HepG2 (cell line): ENCODE measurements around the gene CYTH1. TPM values are rescaled to one million over a fixed set of nuclear protein-coding genes. Genes with fewer than 3 reads are reported as not detected.

Source experiments
- ARNT2 ChIP-seq: sonication (generic); formaldehyde crosslinking; IDR thresholded peaks from 2 replicates; pipeline ENCODE4 v1.8.0; 2022; ENCODE audit warnings: mild to moderate bottlenecking, low read depth, missing genetic modification reagents, moderate library complexity
- HDAC2 ChIP-seq: sonication (generic); formaldehyde crosslinking; IDR thresholded peaks from 2 replicates; pipeline ENCODE4 v1.4.0; 2020; ENCODE audit warnings: missing genetic modification reagents
- MLLT10 ChIP-seq: sonication (generic); formaldehyde crosslinking; IDR thresholded peaks from 2 replicates; pipeline ENCODE4 v1.4.0; 2020; ENCODE audit warnings: missing genetic modification reagents
- ZFP37 ChIP-seq: sonication (generic); formaldehyde crosslinking; IDR thresholded peaks from 2 replicates; pipeline ENCODE4 v1.4.0; 2020; ENCODE audit warnings: missing genetic modification reagents, borderline replicate concordance
- ZFP62 ChIP-seq: sonication (generic); formaldehyde crosslinking; IDR thresholded peaks from 2 replicates; pipeline ENCODE4 v1.4.0; 2020; ENCODE audit warnings: missing genetic modification reagents
- polyA plus RNA-seq, 8 experiments: library from polyadenylated mRNA; depleted of rRNA in 3 of 8; stranded (reverse) in 7 of 8; unstranded in 1 of 8; fragments of >200 nt; fragmentation: Illumina TruSeq in 4 of 8; extraction: Trizol in 4 of 8; gene quantifications; 2 replicates each; pipeline versions ENCODE4 v1.2.1 to v1.2.3, GENCODE V29; 2011 to 2016; ENCODE audit warnings: low read depth in 4 of 8, missing spikeins in 1 of 8, mixed read lengths in 1 of 8; ENCODE audit not compliant: insufficient read depth in 1 of 8
- total RNA-seq, 5 experiments: library from RNA; depleted of rRNA; stranded (reverse); fragments of >200 nt; fragmentation: Illumina TruSeq; extraction: Trizol; gene quantifications; 2 replicates each; pipeline ENCODE4 v1.2.3, GENCODE V29; 2016; ENCODE audit warnings: low read depth in 1 of 5
- TF ChIP-seq, protein P1 (sequence below): sonication (generic); formaldehyde crosslinking; conservative IDR thresholded peaks from 2 replicates; pipeline ENCODE4 v1.4.0; 2020; ENCODE audit warnings: missing genetic modification reagents
- TF ChIP-seq, protein P2 (sequence below): sonication (generic); formaldehyde crosslinking; IDR thresholded peaks from 2 replicates; pipeline ENCODE4 v1.5.1; 2020; ENCODE audit warnings: mild to moderate bottlenecking, missing genetic modification reagents, moderate library complexity
- TF ChIP-seq, protein P3 (sequence below): sonication (generic); formaldehyde crosslinking; IDR thresholded peaks from 2 replicates; pipeline ENCODE4 v1.8.0; 2022; ENCODE audit warnings: missing genetic modification reagents, mild to moderate bottlenecking, inconsistent platforms, borderline replicate concordance
- TF ChIP-seq, protein P4 (sequence below): IDR thresholded peaks from 2 replicates; pipeline ENCODE4 v1.6.1; 2016; ENCODE audit warnings: low read depth, borderline replicate concordance
- TF ChIP-seq, protein P5 (sequence below): sonication (generic); formaldehyde crosslinking; IDR thresholded peaks from 2 replicates; pipeline ENCODE4 v1.4.0; 2020; ENCODE audit warnings: missing genetic modification reagents
- TF ChIP-seq, protein P6 (sequence below): sonication (generic); formaldehyde crosslinking; IDR thresholded peaks from 2 replicates; pipeline ENCODE4 v1.4.0; 2020; ENCODE audit warnings: mild to moderate bottlenecking, missing genetic modification reagents, borderline replicate concordance
- TF ChIP-seq, protein P7 (sequence below): sonication (generic); formaldehyde crosslinking; IDR thresholded peaks from 2 replicates; pipeline ENCODE4 v1.4.0; 2020; ENCODE audit warnings: missing genetic modification reagents

CYTH1 gene
- total and polyA plus RNA-seq, 2 of the 13 experiments (the other 11 are each of a cell fraction or from before 2014, with no cell fraction given), result 20.1 to 48.9 TPM

DNA sequence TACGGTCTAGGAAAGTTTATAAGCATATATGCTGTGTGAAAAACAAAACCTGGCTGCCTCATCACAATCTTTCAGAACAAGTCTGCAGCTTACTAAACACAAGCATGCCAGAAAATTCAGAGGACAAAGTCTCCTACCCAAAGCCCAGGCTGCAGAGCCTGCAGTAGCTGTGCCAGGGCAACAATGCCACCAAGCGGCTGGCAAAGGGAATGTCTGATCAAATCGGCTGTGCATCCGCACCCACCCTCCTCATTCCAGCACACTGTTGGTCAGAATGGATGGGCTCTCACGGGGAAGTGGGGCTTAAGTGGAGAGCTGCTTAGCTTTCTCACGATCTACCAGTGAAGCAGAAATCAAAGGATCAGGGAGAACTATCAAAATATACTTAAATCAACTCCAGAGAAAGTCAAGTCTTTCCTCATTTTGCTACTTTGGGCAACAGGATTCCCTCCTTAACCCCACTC lies 73.5 kb downstream of the CYTH1 start (continued):
- TF ChIP-seq, protein P1, sequence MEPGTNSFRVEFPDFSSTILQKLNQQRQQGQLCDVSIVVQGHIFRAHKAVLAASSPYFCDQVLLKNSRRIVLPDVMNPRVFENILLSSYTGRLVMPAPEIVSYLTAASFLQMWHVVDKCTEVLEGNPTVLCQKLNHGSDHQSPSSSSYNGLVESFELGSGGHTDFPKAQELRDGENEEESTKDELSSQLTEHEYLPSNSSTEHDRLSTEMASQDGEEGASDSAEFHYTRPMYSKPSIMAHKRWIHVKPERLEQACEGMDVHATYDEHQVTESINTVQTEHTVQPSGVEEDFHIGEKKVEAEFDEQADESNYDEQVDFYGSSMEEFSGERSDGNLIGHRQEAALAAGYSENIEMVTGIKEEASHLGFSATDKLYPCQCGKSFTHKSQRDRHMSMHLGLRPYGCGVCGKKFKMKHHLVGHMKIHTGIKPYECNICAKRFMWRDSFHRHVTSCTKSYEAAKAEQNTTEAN (CRISPR knock-in tag), result no peak
- TF ChIP-seq, protein P2, sequence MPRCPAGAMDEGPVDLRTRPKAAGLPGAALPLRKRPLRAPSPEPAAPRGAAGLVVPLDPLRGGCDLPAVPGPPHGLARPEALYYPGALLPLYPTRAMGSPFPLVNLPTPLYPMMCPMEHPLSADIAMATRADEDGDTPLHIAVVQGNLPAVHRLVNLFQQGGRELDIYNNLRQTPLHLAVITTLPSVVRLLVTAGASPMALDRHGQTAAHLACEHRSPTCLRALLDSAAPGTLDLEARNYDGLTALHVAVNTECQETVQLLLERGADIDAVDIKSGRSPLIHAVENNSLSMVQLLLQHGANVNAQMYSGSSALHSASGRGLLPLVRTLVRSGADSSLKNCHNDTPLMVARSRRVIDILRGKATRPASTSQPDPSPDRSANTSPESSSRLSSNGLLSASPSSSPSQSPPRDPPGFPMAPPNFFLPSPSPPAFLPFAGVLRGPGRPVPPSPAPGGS (CRISPR knock-in tag), result peak; percentile 29; the same call in 1 of the 2 replicates
- TF ChIP-seq, protein P3, sequence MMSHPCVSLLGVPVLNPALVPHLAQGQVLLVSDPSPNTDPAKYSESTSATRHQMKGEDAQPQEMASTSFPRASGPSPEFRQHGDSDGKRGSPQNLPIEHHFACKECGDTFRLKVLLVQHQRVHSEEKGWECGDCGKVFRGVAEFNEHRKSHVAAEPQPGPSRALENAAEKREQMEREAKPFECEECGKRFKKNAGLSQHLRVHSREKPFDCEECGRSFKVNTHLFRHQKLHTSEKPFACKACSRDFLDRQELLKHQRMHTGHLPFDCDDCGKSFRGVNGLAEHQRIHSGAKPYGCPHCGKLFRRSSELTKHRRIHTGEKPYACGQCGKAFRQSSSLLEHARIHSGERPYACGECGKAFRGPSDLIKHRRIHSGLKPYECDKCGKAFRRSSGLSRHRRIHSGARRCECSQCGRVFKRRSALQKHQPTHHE, result no peak
- TF ChIP-seq ZFP62 (CRISPR knock-in tag), result no peak
- no peak for TF ChIP-seq ARNT2 (CRISPR knock-in tag)
- TF ChIP-seq HDAC2 (CRISPR knock-in tag), result peak; percentile 74; the same call in 1 of the 2 replicates
- TF ChIP-seq, protein P4, sequence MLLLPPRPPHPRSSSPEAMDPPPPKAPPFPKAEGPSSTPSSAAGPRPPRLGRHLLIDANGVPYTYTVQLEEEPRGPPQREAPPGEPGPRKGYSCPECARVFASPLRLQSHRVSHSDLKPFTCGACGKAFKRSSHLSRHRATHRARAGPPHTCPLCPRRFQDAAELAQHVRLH (CRISPR knock-in tag), result 0 out of 2 replicates have a peak, but pooled peaks have one; percentile 53
- TF ChIP-seq, protein P5, sequence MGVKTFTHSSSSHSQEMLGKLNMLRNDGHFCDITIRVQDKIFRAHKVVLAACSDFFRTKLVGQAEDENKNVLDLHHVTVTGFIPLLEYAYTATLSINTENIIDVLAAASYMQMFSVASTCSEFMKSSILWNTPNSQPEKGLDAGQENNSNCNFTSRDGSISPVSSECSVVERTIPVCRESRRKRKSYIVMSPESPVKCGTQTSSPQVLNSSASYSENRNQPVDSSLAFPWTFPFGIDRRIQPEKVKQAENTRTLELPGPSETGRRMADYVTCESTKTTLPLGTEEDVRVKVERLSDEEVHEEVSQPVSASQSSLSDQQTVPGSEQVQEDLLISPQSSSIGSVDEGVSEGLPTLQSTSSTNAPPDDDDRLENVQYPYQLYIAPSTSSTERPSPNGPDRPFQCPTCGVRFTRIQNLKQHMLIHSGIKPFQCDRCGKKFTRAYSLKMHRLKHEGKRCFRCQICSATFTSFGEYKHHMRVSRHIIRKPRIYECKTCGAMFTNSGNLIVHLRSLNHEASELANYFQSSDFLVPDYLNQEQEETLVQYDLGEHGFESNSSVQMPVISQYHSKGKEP (CRISPR knock-in tag), result no peak
- TF ChIP-seq, protein P6, sequence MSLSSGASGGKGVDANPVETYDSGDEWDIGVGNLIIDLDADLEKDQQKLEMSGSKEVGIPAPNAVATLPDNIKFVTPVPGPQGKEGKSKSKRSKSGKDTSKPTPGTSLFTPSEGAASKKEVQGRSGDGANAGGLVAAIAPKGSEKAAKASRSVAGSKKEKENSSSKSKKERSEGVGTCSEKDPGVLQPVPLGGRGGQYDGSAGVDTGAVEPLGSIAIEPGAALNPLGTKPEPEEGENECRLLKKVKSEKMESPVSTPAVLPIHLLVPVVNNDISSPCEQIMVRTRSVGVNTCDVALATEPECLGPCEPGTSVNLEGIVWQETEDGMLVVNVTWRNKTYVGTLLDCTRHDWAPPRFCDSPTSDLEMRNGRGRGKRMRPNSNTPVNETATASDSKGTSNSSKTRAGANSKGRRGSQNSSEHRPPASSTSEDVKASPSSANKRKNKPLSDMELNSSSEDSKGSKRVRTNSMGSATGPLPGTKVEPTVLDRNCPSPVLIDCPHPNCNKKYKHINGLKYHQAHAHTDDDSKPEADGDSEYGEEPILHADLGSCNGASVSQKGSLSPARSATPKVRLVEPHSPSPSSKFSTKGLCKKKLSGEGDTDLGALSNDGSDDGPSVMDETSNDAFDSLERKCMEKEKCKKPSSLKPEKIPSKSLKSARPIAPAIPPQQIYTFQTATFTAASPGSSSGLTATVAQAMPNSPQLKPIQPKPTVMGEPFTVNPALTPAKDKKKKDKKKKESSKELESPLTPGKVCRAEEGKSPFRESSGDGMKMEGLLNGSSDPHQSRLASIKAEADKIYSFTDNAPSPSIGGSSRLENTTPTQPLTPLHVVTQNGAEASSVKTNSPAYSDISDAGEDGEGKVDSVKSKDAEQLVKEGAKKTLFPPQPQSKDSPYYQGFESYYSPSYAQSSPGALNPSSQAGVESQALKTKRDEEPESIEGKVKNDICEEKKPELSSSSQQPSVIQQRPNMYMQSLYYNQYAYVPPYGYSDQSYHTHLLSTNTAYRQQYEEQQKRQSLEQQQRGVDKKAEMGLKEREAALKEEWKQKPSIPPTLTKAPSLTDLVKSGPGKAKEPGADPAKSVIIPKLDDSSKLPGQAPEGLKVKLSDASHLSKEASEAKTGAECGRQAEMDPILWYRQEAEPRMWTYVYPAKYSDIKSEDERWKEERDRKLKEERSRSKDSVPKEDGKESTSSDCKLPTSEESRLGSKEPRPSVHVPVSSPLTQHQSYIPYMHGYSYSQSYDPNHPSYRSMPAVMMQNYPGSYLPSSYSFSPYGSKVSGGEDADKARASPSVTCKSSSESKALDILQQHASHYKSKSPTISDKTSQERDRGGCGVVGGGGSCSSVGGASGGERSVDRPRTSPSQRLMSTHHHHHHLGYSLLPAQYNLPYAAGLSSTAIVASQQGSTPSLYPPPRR (CRISPR knock-in tag), result no peak
- no peak for TF ChIP-seq MLLT10
- TF ChIP-seq, protein P7, sequence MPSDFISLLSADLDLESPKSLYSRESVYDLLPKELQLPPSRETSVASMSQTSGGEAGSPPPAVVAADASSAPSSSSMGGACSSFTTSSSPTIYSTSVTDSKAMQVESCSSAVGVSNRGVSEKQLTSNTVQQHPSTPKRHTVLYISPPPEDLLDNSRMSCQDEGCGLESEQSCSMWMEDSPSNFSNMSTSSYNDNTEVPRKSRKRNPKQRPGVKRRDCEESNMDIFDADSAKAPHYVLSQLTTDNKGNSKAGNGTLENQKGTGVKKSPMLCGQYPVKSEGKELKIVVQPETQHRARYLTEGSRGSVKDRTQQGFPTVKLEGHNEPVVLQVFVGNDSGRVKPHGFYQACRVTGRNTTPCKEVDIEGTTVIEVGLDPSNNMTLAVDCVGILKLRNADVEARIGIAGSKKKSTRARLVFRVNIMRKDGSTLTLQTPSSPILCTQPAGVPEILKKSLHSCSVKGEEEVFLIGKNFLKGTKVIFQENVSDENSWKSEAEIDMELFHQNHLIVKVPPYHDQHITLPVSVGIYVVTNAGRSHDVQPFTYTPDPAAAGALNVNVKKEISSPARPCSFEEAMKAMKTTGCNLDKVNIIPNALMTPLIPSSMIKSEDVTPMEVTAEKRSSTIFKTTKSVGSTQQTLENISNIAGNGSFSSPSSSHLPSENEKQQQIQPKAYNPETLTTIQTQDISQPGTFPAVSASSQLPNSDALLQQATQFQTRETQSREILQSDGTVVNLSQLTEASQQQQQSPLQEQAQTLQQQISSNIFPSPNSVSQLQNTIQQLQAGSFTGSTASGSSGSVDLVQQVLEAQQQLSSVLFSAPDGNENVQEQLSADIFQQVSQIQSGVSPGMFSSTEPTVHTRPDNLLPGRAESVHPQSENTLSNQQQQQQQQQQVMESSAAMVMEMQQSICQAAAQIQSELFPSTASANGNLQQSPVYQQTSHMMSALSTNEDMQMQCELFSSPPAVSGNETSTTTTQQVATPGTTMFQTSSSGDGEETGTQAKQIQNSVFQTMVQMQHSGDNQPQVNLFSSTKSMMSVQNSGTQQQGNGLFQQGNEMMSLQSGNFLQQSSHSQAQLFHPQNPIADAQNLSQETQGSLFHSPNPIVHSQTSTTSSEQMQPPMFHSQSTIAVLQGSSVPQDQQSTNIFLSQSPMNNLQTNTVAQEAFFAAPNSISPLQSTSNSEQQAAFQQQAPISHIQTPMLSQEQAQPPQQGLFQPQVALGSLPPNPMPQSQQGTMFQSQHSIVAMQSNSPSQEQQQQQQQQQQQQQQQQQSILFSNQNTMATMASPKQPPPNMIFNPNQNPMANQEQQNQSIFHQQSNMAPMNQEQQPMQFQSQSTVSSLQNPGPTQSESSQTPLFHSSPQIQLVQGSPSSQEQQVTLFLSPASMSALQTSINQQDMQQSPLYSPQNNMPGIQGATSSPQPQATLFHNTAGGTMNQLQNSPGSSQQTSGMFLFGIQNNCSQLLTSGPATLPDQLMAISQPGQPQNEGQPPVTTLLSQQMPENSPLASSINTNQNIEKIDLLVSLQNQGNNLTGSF (CRISPR knock-in tag), result no peak
- no peak for TF ChIP-seq ZFP37
